ENCODE results near the gene CENPM. TPM values are rescaled to one million over a fixed set of nuclear protein-coding genes. Genes with fewer than 3 reads are reported as not detected.

CENPM gene
- total and polyA plus RNA-seq, 10 of the 15 experiments (the other 5 are each of a cell fraction or from before 2014, with no cell fraction given) = 36.7 to 212 (median 74.7) TPM

DNA sequence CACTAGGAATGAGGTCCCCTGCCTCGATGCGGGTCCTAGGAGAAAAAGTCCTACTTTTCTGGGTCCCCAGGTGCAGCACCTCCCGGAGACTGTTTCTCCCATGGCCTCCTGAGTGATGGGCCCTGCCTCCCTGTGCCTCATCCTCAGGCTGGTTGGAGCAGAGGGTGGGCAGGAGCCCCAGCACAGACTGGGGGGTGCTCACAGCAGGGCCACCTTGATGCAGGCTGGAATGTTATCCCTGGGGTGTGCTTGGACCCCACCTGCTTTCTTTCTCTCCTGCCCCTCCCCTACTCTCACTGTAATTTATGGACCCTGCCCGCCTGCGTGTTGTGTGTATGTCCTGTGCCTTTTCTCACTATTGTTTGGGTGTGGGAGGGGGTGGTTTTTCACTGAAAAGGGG is 40.1 kb downstream of the CENPM start:
- in situ Hi-C loops (cut with MboI) (no loop called here), intact Hi-C loops (cut with micrococcal nuclease; ENCODE audit: unreplicated experiment) (no loop called here)
- Histone ChIP-seq H3K27ac (ENCODE audit: control insufficient read depth, insufficient read depth) (no peak overlapping the region), H2AFZ (ENCODE audit: control insufficient read depth, low read depth, low read length) (no peak overlapping the region), H3K36me3 (ENCODE audit: control insufficient read depth in 2 of 2, insufficient read depth in 2 of 2, low read length in 1 of 2) (peaks cover 20 to 25% of the 10 kb centered on the region in 2 experiments; a peak in 3 of 4 replicates), H3K4me1 (ENCODE audit: control insufficient read depth, insufficient read depth, low read length) (peaks cover 12% of the 10 kb centered on the region), H3K4me3 (no peak overlapping the region), H3K9me3 (replicated peaks; ENCODE audit: control insufficient read depth, insufficient read depth, low read length) (no peaks in the 10 kb centered on the region), H3K4me2 (ENCODE audit: control insufficient read depth, insufficient read depth) (no peak overlapping the region), H4K20me1 (ENCODE audit: control insufficient read depth, insufficient read depth) (no peaks in the 10 kb centered on the region), H3K9ac (ENCODE audit: control insufficient read depth, insufficient read depth, low read length) (no peak overlapping the region), H3K79me2 (ENCODE audit: control insufficient read depth, insufficient read depth, low read length) (no peaks in the 10 kb centered on the region), H3K27me3 (replicated peaks in 1 of 2; ENCODE audit: control insufficient read depth in 2 of 2, insufficient read depth in 2 of 2, low read length in 1 of 2) (peaks cover 4 to 6% of the 10 kb centered on the region in 2 experiments; a peak in 3 of 4 replicates)
- DNase-seq (ENCODE audit: low read depth, low spot score) (no peak), ATAC-seq (no peak), FAIRE-seq (no peak)
- BruUV-seq (replicated peaks) = TSS peak; percentile 70
- ChIA-PET POLR2A (interaction anchor here (1.5 kb wide), 1 partner anchor 10 kb away, joined by 5 read pairs; no protein-coding TSS in a partner anchor), SMC1A (ENCODE audit: uncharacterized antibody, unreplicated experiment) (interaction anchor here (2.5 kb wide), 1 partner anchor 33 kb away, joined by 15 read pairs; no protein-coding TSS in a partner anchor), CTCF (interaction anchor here (0.6 kb wide), 1 partner anchor 160 kb away, joined by 3 read pairs; no protein-coding TSS in a partner anchor), RAD21 (ENCODE audit: unreplicated experiment) (no interaction called here)
- TF ChIP-seq TBL1XR1 (IDR thresholded peaks at IDR 0.05; ENCODE audit: low read depth, low read length) (no peak), MYC (IDR thresholded peaks at IDR 0.05; ENCODE audit: insufficient read depth, insufficient read length, insufficient replicate concordance, low read length, severe bottlenecking) (no peak), NFXL1 (IDR thresholded peaks at IDR 0.05; ENCODE audit: borderline replicate concordance) (no peak), SUPT20H (IDR thresholded peaks at IDR 0.05; ENCODE audit: borderline replicate concordance, control insufficient read depth, low read depth, low read length) (no peak), POLR2AphosphoS5 (IDR thresholded peaks at IDR 0.05; ENCODE audit: low read length) (0 out of 2 replicates have a peak, but pooled peaks have one; percentile 16), MEF2B (IDR thresholded peaks at IDR 0.05; ENCODE audit: partially characterized antibody, poor library complexity, severe bottlenecking) (no peak), CHD4 (IDR thresholded peaks at IDR 0.05) (no peak), BACH1 (IDR thresholded peaks at IDR 0.05; ENCODE audit: borderline replicate concordance) (0 out of 2 replicates have a peak, but pooled peaks have one; percentile 34)
- TF ChIP-seq, protein P1, sequence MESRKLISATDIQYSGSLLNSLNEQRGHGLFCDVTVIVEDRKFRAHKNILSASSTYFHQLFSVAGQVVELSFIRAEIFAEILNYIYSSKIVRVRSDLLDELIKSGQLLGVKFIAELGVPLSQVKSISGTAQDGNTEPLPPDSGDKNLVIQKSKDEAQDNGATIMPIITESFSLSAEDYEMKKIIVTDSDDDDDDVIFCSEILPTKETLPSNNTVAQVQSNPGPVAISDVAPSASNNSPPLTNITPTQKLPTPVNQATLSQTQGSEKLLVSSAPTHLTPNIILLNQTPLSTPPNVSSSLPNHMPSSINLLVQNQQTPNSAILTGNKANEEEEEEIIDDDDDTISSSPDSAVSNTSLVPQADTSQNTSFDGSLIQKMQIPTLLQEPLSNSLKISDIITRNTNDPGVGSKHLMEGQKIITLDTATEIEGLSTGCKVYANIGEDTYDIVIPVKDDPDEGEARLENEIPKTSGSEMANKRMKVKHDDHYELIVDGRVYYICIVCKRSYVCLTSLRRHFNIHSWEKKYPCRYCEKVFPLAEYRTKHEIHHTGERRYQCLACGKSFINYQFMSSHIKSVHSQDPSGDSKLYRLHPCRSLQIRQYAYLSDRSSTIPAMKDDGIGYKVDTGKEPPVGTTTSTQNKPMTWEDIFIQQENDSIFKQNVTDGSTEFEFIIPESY (IDR thresholded peaks at IDR 0.05) = no peak
- WGBS (ENCODE audit: insufficient coverage, insufficient replicate concordance, low lambda C conversion rate, missing lambda C conversion rate) = 98% methylated on average over 5 of the region's 5 CpGs

Measured in GM12878 (cell line).